ENCODE data around the gene PBOV1.

Gene PBOV1

GRCh38 chr6:138218449-138218848 is at the start of gene PBOV1:
Gene PBOV1, minus strand, starts transcription at chr6:138218491. Its CDS starts 96 bp downstream, at chr6:138218395.
- no peak for DNase-seq

DNA sequence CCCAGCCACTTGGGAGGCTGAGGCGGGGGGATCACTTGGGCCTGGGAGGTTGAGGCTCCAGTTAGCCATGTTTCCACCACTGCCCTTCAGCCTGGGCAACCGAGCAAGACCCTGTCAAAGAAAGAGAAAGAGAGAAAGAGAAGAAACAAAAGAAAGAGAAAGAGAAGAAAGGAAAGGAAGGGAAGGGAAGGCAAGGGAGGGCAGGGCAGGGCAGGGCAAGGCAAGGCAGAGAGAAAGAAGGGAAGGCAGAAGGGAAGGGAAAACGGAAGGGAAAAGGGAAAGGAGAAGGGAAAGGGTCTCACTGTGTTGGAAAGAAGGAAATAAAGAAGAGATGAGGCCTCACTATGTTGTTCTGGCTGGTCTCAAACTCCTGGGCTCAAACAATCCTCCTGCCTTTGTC is 47.8 kb upstream of the PBOV1 start:
- no peak for DNase-seq

DNA sequence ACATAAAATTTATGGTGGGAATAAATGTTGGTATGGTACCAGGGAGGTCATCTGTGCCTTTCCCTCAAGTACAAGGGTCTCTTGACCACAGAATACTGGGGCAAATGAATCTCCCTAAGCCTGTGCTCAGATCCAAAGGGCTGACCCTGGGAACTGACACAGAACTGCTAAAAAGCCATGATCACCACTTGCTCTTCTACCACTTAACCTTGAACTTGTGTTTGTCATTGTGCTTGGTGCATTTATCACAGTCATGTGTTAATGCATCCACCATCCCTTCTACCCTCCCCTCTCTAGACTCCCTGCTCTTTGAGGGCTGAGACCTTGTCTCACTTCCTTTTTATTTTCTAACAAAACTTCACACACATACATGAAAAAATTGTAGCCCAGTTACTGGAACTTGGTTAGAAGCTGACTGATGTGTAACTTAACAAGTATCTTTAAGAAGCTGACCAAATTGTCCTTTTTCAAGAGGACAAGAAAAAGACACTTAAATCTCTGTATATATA is 46.1 kb upstream of the PBOV1 start:
- DNase-seq = no peak

- no peak for DNase-seq
Observed at GRCh38 chr6:138263963-138264362, 45.7 kb upstream of the PBOV1 start.

- DNase-seq = no peak
Observed at GRCh38 chr6:138261116-138261780, 43.0 kb upstream of the PBOV1 start.

- no peak for DNase-seq
Observed at GRCh38 chr6:138258991-138259390, 40.7 kb upstream of the PBOV1 start.

DNA sequence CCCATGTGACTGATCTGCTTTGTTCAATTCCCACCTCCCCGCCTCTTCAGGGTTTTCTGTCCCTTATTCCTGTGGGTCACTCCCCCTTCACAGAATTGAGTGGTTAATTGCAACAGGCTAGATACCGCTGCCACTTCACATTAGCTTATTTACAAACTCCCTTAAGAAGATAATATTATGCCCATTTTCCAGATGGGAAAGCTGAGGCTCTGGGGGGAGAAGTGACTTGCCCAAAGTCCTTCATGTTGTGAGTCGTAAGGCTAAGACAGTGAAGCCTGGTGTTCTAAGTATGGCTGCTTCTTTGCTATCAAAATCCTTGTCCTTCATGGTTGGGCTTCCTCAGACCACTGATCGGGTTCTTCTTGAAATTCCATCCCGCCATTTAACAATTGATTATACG is 39.9 kb upstream of the PBOV1 start:
- DNase-seq = no peak

DNA sequence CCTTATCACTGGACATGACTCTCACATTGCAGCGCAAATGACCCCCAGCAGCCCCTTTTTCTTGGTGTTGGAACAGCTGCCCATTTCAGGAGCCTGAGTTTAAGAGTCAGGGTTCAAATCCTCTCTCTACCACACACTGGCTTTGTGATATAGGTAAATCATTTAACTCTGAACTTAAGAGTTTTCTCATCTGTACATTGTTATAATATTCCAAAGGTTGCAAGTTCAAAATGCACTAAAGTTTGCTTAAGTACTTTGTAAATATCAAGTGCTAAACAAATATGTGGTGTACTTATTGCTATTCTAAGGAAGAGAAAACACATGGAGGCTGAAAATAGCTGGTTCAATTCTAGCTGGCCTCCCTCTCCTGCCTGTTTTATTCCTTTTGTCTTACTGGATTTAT is 39.3 kb upstream of the PBOV1 start:
- no peak for DNase-seq

DNA sequence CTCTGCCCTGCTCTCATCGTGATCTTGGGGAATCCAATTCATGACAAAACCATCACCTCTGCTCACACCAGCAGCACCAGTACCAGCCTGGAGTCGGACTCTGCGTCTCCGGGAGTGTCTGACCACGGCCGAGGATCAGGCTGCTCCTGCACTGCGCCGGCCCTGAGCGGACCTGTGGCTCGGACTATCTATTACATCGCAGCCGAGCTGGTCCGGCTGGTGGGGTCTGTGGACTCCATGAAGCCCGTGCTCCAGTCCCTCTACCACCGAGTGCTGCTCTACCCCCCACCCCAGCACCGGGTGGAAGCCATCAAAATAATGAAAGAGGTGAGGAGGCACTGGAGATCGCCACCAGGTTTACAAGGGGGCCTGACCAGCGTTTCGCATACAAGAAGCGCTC is 37.2 kb upstream of the PBOV1 start:
- no peak for DNase-seq

GRCh38 chr6:138253731-138254130 is 35.4 kb upstream of the PBOV1 start:
- no peak for DNase-seq

- DNase-seq = no peak
Observed at GRCh38 chr6:138250513-138251247, 32.4 kb upstream of the PBOV1 start.

DNA sequence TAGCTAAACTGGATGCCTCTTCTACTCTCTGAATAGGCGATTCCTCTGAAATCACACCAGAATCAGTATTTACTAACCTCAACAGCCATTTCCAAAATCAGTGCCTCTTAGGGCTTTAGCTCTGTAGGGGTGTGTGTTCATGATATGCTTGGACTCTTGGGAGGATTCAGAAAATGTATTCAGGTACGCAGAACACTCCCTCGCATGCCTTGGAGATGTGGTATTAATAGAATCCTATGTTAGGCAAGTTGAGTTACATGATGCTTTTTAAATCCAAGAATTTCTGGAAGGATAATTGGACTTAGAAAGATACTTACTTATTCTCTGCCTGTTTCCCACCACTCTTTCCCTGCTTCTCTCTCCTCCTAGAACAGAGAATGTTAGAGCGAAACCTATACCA is 31.8 kb upstream of the PBOV1 start:
- no peak for DNase-seq

DNA sequence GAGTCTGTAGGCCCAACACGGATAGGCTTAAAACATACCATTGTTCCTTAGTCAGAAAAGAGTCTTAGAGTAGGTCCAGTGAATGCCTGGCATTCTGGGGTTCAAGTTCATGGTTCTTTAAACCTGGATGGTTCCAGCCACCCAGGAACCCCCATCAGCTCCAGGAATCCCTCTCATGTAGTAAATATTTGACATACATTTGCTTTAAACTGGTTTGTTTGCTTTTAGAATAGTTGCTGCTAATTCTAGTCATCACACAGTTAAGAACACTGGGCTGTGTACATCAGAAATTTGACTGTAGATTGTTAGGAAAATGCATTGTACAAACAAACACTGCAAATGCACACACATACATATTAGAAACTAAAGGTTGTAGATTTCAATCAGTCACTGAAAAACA is 30.6 kb upstream of the PBOV1 start:
- no peak for DNase-seq

DNA sequence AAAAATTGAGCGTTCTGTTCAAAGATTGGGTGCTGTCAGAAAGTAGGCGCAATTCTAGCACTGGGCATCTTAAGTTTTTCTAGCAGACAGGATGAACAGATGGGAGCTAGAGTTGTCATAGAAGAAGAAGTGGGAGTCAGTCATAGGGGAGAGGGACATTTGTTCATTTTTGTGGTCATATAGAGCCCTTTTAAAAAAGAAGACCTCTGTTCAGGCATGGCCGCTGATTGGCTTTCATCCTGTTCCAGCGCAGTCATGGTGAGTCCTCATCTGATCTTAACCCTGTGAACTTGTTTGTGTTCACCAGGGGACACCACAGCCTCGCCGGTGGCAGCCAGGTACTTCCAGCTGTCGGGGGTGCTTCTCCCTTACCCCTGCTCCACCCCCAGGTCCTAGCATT is 29.7 kb upstream of the PBOV1 start:
- no peak for DNase-seq

GRCh38 chr6:138246650-138247440 is 28.6 kb upstream of the PBOV1 start:
- no peak for DNase-seq

DNA sequence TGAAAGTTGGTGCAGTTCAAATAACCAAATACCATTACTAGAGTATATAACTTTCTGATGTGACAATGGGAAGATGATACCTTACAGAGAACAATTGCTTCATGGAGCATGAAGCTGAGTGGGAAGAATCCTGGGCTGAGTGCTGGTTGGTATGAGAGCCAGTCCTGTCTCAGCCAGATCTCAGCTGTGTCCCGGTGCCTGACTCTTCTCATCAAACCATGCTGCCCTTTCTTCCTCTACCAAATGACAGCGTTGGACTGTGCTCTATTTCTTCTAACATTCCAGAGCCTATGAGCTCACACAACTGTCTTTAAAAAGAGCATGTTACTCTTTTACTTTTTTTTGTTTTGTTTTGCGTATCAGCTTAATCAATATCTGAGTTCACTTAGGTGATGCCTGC is 27.5 kb upstream of the PBOV1 start:
- DNase-seq = no peak

DNA sequence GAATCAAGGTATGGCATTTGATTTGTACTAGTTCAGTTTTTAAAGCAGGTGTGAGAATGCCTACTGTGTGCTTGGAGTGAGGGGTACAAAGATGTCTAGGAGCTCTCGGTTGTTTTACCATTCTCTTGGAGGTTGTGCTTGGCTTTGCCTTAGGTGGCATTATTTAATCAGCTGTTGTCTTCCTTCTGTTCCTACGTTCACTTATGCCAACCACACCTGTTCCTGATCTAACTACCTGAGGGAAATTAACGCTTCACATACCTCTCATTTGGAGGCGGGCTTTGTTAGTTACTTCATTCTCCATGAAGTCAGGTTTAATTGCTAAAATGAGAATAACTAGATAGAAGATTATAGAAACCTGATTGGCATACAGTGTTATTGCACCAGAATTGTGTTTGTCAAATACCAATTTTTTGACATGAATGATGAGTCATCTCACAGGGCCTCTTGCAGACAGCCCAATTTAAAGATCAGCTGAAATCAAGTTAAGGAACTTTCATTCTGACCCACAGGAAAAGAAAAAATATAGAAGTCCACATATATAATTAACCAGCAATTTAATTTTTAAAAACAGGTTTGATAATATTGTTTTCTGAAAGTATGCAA is 24.8 kb upstream of the PBOV1 start:
- DNase-seq = no peak

- no peak for DNase-seq
Observed at GRCh38 chr6:138241934-138242333, 23.6 kb upstream of the PBOV1 start.

DNA sequence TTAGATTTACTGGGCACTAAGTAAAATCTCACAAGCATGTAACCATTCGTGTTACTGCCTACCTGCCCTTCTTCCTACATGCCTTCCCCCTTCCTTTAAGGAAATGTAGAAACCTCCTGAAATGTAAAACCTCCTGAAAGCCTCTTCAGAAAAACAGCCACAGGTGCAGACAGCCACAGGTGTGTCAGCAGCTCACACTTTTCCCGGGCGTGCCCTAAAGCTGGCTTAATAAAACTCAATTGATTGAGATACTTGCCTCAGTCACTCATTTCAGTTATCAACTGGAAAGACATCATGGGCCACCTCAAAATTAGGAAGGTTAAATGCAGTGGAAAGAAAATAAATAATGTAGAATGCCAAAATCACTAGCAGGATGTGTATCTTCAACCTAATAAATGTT is 23.1 kb upstream of the PBOV1 start:
- DNase-seq = no peak

- DNase-seq = no peak
Observed at GRCh38 chr6:138240476-138241245, 22.4 kb upstream of the PBOV1 start.

DNA sequence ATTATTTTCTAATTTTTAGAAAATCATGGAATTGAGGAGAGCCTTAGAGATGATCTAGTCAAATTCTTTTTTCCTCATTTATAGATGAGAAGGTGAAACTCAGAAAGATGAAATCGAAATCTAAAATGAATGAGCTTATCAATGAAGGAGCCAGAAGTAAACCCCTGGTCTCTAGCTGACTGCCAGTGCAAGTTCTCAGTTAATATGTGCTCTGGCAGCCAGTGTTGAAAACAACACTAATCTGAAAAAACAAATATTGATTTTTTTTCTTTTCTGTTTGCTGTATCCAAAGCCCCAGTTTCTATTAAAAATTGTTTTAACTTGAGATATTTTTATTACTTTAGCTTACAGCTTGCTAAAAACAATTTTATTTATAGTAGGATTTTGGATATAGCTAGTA is 21.5 kb upstream of the PBOV1 start:
- no peak for DNase-seq

DNA sequence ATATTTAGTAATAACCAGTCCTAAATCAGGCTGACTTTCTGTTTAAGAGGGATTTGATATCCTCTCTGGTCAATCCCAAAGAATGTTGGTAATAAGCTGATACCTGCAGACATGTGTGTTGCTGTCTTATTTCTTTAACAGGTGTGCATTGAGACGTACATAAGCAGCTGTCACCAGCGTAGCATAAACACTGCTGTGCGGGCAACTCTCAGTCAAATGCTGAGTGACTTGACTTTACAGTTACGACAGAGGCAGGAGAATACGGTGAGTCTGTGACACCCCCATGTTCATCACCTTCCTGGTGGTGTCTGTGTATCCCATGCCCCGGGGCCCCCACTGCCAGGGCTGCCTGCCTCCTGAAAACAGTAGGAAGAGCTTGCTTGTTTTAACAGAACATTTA is 20.1 kb upstream of the PBOV1 start:
- no peak for DNase-seq

DNA sequence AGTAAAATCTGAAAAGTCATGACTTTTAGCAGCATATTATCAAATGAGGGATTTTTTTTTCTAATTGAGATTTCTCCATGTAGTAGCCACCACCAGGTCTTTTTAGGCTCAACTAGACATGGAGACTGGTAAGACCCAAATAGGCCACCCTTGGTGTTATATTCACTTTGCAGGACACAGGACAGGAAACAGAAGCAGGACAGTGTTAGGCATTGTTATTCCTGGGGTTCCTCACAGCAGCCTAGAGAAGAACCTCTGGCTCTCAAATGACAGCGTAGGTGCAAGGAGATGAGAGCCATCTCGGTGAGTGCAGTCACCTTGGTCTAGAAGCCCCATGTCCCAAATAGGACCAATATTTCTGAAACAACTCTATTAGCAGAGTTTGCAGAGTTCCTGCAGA is 19.2 kb upstream of the PBOV1 start:
- DNase-seq = no peak
